ENCODE results near the gene PMF1.

GRCh38 chr1:156225677-156226014, 12.8 kb downstream of the PMF1 start:
- TF ChIP-seq CTCF (IDR thresholded peaks at IDR 0.05; ENCODE audit: low read depth, low read length, missing input control) (no peak), GABPA (IDR thresholded peaks at IDR 0.05 in 1 of 2, conservative IDR thresholded peaks at IDR 0.05 in 1 of 2) (no peak)

Data from liver (tissue), 3 donors.